AG09309 (cell line): ENCODE measurements around the gene NLRP6.
"Not testable (repeated sequence)": the region's sequence is repeated elsewhere in the genome, so short reads cannot be mapped to it uniquely, and the experiment has no call there.

Source experiments
- DNase-seq: peaks from one replicate; pipeline ENCODE4 v3.0.0-alpha.2; 2010; ENCODE audit warnings: low read depth
- H3K4me3 ChIP-seq: 2 replicates; pipeline ENCODE4 v1.5.1; 2011; ENCODE audit warnings: mild to moderate bottlenecking, low read depth, low read length, moderate library complexity; ENCODE audit not compliant: control insufficient read depth
- TF ChIP-seq, protein P1 (sequence below): IDR thresholded peaks from 2 replicates; pipeline ENCODE4 v1.5.1; 2011; ENCODE audit warnings: mild to moderate bottlenecking, low read depth, low read length, inconsistent platforms; ENCODE audit not compliant: insufficient read depth, control insufficient read depth; ENCODE audit errors: missing control alignments

Gene NLRP6

GRCh38 chr11:332651-333480, 54.7 kb downstream of the NLRP6 start:
- DNase-seq = no peak
- TF ChIP-seq, protein P1, sequence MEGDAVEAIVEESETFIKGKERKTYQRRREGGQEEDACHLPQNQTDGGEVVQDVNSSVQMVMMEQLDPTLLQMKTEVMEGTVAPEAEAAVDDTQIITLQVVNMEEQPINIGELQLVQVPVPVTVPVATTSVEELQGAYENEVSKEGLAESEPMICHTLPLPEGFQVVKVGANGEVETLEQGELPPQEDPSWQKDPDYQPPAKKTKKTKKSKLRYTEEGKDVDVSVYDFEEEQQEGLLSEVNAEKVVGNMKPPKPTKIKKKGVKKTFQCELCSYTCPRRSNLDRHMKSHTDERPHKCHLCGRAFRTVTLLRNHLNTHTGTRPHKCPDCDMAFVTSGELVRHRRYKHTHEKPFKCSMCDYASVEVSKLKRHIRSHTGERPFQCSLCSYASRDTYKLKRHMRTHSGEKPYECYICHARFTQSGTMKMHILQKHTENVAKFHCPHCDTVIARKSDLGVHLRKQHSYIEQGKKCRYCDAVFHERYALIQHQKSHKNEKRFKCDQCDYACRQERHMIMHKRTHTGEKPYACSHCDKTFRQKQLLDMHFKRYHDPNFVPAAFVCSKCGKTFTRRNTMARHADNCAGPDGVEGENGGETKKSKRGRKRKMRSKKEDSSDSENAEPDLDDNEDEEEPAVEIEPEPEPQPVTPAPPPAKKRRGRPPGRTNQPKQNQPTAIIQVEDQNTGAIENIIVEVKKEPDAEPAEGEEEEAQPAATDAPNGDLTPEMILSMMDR = no peak
- no peak overlapping the region for H3K4me3 ChIP-seq

- H3K4me3 ChIP-seq, DNase-seq: not testable (repeated sequence)
These were observed 55.5 kb downstream of the NLRP6 start for GRCh38 chr11:333616-334263.

DNA sequence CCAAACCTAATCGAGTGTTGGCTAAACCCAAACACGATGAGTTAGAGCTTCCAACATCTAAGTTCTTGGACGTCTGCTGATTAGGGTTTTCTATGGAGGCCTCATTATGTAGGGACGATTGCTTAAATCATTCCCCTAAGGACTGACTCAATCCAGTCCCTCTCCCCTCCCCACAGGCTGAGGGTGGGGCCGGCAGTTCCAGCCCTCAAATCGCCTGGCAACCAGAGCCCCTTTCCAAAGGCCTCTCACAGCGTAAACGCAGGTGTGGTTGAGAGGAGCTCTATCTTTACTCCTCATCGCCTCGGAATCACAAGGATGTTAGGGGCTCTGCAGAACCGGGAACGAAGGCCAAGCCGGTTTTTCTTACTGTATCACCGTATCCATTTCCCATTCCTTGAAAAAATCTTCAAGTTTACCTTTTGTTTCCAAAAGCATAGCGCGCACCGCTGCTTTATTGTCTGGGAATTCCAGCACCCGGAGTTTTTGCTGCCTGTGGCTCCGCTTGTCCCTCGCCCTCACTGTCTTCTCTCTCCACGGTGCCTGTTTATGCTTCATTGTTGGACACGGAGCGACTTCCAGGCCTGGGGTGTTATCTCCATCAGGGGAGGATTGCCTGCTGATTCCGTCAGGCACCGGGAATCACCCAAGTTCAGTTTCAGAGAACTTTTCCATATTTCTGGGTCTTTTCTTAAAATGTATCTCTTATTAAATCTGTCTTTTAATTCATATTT, 56.2 kb downstream of the NLRP6 start:
- no peak for DNase-seq
- no peak overlapping the region for H3K4me3 ChIP-seq
- TF ChIP-seq, protein P1 = no peak
